SKM-1 treated with dmso at 0.1 percent for 144 hours (cell line): ENCODE measurements around the gene CIROP.

Source experiments
- DNase-seq: peaks from one replicate; lab custom pipeline; 2025; ENCODE audit not compliant: unreplicated experiment; lab: John Stamatoyannopoulos, UW

The CIROP gene

GRCh38 chr14:23054000-23054811 lies 50.6 kb downstream of the CIROP start:
- DNase-seq: no peak

GRCh38 chr14:23053426-23053825 lies 51.4 kb downstream of the CIROP start:
- DNase-seq: no peak

DNA sequence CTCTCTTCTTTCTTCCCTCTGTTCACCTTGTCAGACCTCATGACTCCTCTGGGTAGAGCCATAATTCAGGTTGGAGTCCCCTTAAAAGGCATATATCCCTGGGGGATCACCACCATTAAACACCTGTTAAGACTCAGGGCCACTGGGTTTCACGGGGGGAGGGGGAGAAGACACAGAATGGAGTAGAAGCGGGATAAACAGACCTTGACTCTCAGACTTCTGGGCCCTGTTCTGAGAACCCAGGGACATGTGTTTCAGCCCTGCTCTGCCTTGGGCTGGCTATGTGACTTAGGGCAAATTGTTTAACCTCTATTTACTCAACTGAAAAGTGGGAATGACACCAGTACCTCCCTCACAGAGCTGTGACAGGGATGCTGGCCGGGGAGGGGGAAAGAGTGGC lies 52.1 kb downstream of the CIROP start:
- DNase-seq: no peak

DNA sequence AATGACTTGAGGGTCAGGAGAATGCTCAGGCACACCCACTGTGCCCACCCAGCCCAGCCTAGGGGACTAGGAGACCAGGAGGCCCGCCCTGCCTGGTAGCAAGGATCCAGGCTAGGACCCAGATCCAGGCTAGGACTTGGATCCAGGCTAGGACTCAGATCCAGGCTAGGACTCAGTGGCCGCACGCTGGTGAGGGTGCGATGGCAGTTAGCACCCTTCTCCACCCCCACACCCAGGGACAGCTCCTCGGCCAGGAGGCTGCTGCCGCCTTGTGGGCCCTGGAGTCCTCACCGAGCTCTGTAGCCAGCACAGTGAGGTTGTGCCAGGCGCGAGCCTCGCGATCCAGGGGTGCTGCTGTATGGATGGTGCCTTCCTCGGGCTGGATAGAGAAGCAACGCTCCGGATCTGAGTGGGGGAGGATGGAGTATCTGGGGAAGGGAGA lies 52.6 kb downstream of the CIROP start:
- DNase-seq: no peak

- no peak for DNase-seq
These were observed 53.4 kb downstream of the CIROP start for GRCh38 chr14:23051141-23052057.
